MCF 10A (cell line): Measurements from ENCODE around the gene NUP214. TPM values are rescaled to one million over a fixed set of nuclear protein-coding genes. Genes with fewer than 3 reads are reported as not detected.

Source experiments
- BruUV-seq: library from RNA; stranded (reverse); fragments of 400-500 nt; replicated peaks from 2 replicates; lab custom pipeline; 2021; lab: Mats Ljungman, UMichigan
- CTCF ChIA-PET: fragments of 300-600 bp; sonication (Branson Sonifier 250); formaldehyde crosslinking; extraction: SDS; loops from one replicate; lab custom pipeline; 2021; ENCODE audit warnings: antibody characterized with exemption, inconsistent platforms; lab: Yijun Ruan, JAX
- POLR2A ChIA-PET: fragments of 300-600, 350-650 bp; sonication (Branson Sonifier 250); formaldehyde crosslinking; extraction: SDS; loops from one replicate; lab custom pipeline; 2020; ENCODE audit warnings: antibody characterized with exemption, inconsistent platforms; lab: Yijun Ruan, JAX
- DNase-seq: peaks from one replicate; pipeline ENCODE4 v3.0.0-alpha.2; 2018; ENCODE audit not compliant: unreplicated experiment
- H3K27ac Mint-ChIP-seq: one replicate; pipeline ENCODE4 v1.8.0; 2022; ENCODE audit warnings: mild to moderate bottlenecking, low read depth, mixed read lengths; ENCODE audit not compliant: unreplicated experiment
- H3K27me3 Mint-ChIP-seq: one replicate; pipeline ENCODE4 v1.8.0; 2022; ENCODE audit warnings: mixed read lengths; ENCODE audit not compliant: insufficient read depth, unreplicated experiment
- H3K36me3 Mint-ChIP-seq: one replicate; pipeline ENCODE4 v1.8.0; 2022; ENCODE audit warnings: mild to moderate bottlenecking, moderate library complexity, mixed read lengths; ENCODE audit not compliant: insufficient read depth, unreplicated experiment
- H3K4me1 Mint-ChIP-seq: one replicate; pipeline ENCODE4 v1.8.0; 2022; ENCODE audit warnings: mixed read lengths; ENCODE audit not compliant: insufficient read depth, unreplicated experiment
- H3K4me3 Mint-ChIP-seq: one replicate; pipeline ENCODE4 v1.8.0; 2022; ENCODE audit warnings: mild to moderate bottlenecking, moderate library complexity, mixed read lengths; ENCODE audit not compliant: unreplicated experiment
- H3K9me3 Mint-ChIP-seq: one replicate; pipeline ENCODE4 v1.8.0; 2022; ENCODE audit warnings: mixed read lengths; ENCODE audit not compliant: unreplicated experiment
- CTCF ChIP-seq: fragments of 200-600 bp; IDR thresholded peaks from one replicate; pipeline ENCODE4 v1.8.0; 2022; ENCODE audit warnings: antibody characterized with exemption, mild to moderate bottlenecking; ENCODE audit not compliant: unreplicated experiment
- intact Hi-C: fragments of 100-400 bp; cut with micrococcal nuclease; formaldehyde crosslinking; loops from 2 replicates; pipeline ENCODE4 v1.14.1; 2022
- total RNA-seq: library from RNA; stranded (reverse); gene quantifications from 2 replicates; pipeline ENCODE4 v1.2.3, GENCODE V29; 2022

NUP214 gene
- total RNA-seq, 1 experiment from 2014 or later: 41.8 TPM

- CTCF ChIA-PET: interaction anchor here (0.6 kb wide), 1 partner anchor 247 kb away, joined by 3 read pairs; no protein-coding TSS in a partner anchor
- Mint-ChIP-seq H3K36me3 (no peaks in the 10 kb centered on the region), H3K4me1 (no peaks in the 10 kb centered on the region), H3K27ac (no peak overlapping the region), H3K9me3 (no peaks in the 10 kb centered on the region), H3K4me3 (no peak overlapping the region), H3K27me3 (no peaks in the 10 kb centered on the region)
- intact Hi-C loops: no loop called here
- BruUV-seq: no TSS peak
- TF ChIP-seq CTCF: no peak
- no peak for DNase-seq
- POLR2A ChIA-PET: no interaction called here
Observed at GRCh38 chr9:131103024-131103423, 22.4 kb upstream of the NUP214 start.

- Mint-ChIP-seq H3K36me3 (no peaks in the 10 kb centered on the region), H3K27ac (no peak overlapping the region), H3K4me1 (no peaks in the 10 kb centered on the region), H3K9me3 (no peaks in the 10 kb centered on the region), H3K4me3 (no peak overlapping the region), H3K27me3 (no peaks in the 10 kb centered on the region)
- no peak for DNase-seq
- ChIA-PET CTCF (interaction anchor here (0.6 to 0.7 kb wide), 2 partner anchors 157 to 247 kb away, joined by 3 read pairs; no protein-coding TSS in a partner anchor), POLR2A (interaction anchor here (1.3 kb wide), 1 partner anchor 22 kb away, joined by 4 read pairs; the partner anchor contains the start of gene NUP214)
- no peak for TF ChIP-seq CTCF
- BruUV-seq: no TSS peak
- intact Hi-C loops: no loop called here
Observed at GRCh38 chr9:131103535-131103934, 21.9 kb upstream of the NUP214 start.

GRCh38 chr9:131104016-131104740, 21.2 kb upstream of the NUP214 start:
- Mint-ChIP-seq H3K4me3 (no peak overlapping the region), H3K4me1 (no peaks in the 10 kb centered on the region), H3K9me3 (no peaks in the 10 kb centered on the region), H3K27ac (no peak overlapping the region), H3K36me3 (no peaks in the 10 kb centered on the region), H3K27me3 (no peaks in the 10 kb centered on the region)
- POLR2A ChIA-PET: interaction anchor here (1.3 kb wide), 1 partner anchor 21 kb away, joined by 4 read pairs; the partner anchor contains the start of gene NUP214
- TF ChIP-seq CTCF: no peak
- no TSS peak for BruUV-seq
- CTCF ChIA-PET: interaction anchor here (0.7 kb wide), 1 partner anchor 158 kb away, joined by 3 read pairs; no protein-coding TSS in a partner anchor
- DNase-seq: no peak
- intact Hi-C loops: no loop called here

- DNase-seq: no peak
- TF ChIP-seq CTCF: no peak
- Mint-ChIP-seq H3K27me3 (no peaks in the 10 kb centered on the region), H3K9me3 (no peaks in the 10 kb centered on the region), H3K36me3 (no peaks in the 10 kb centered on the region), H3K4me3 (no peak overlapping the region), H3K27ac (no peak overlapping the region), H3K4me1 (no peaks in the 10 kb centered on the region)
- ChIA-PET CTCF (interaction anchor here (0.6 kb wide), 1 partner anchor 21 kb away, joined by 3 read pairs; no protein-coding TSS in a partner anchor), POLR2A (interaction anchor here (0.5 to 0.8 kb wide), 2 partner anchors 83 to 144 kb away, joined by 3 read pairs; no protein-coding TSS in a partner anchor)
- BruUV-seq: no TSS peak
- intact Hi-C loops: no loop called here
Observed at GRCh38 chr9:131105952-131106351, 19.4 kb upstream of the NUP214 start.
